Measurements from ENCODE around the gene SNTA1. TPM values are rescaled to one million over a fixed set of nuclear protein-coding genes. Genes with fewer than 3 reads are reported as not detected.

The SNTA1 gene
- total and polyA plus RNA-seq, 2 of the 13 experiments (the other 11 are each of a cell fraction or from before 2014, with no cell fraction given): 16.4 to 18.3 TPM

- TF ChIP-seq KIAA2018 (CRISPR knock-in tag; IDR thresholded peaks at IDR 0.05; ENCODE audit: borderline replicate concordance): no peak
- no peak for TF ChIP-seq CHD4 (IDR thresholded peaks at IDR 0.05; ENCODE audit: borderline replicate concordance, low read length)
- TF ChIP-seq ZNF460 (CRISPR knock-in tag; IDR thresholded peaks at IDR 0.05; ENCODE audit: borderline replicate concordance): peak; percentile 64; the same call in 1 of the 2 replicates
- no peak for TF ChIP-seq SSRP1 (CRISPR knock-in tag; IDR thresholded peaks at IDR 0.05)
- TF ChIP-seq FIP1L1 (IDR thresholded peaks at IDR 0.05; ENCODE audit: borderline replicate concordance, insufficient read depth, low read depth, low read length): no peak
- no peak for TF ChIP-seq ZNF850 (CRISPR knock-in tag; conservative IDR thresholded peaks at IDR 0.05)
- no peak; the same call in 1 of the 2 replicates for TF ChIP-seq SOX13 (IDR thresholded peaks at IDR 0.05)
- TF ChIP-seq SOX13 (CRISPR knock-in tag; conservative IDR thresholded peaks at IDR 0.05 in 1 of 2, IDR thresholded peaks at IDR 0.05 in 1 of 2): peak in 1 of 2 experiments; percentile 76; a peak in 2 of 4 replicates
- TF ChIP-seq MXD3 (CRISPR knock-in tag; IDR thresholded peaks at IDR 0.05): peak; percentile 73
- peak; percentile 86; the same call in 1 of the 2 replicates for TF ChIP-seq ZNF160 (CRISPR knock-in tag; IDR thresholded peaks at IDR 0.05)
- TF ChIP-seq ZNF562 (CRISPR knock-in tag; IDR thresholded peaks at IDR 0.05; ENCODE audit: borderline replicate concordance): no peak
- 0 out of 2 replicates have a peak, but pooled peaks have one; percentile 31 for TF ChIP-seq BATF2 (CRISPR knock-in tag; IDR thresholded peaks at IDR 0.05)
- TF ChIP-seq TOPORS (CRISPR knock-in tag; IDR thresholded peaks at IDR 0.05): no peak
- TF ChIP-seq STAT6 (CRISPR knock-in tag; IDR thresholded peaks at IDR 0.05; ENCODE audit: borderline replicate concordance): no peak
- TF ChIP-seq ARNT (IDR thresholded peaks at IDR 0.05): no peak
These were observed 46.0 kb upstream of the SNTA1 start (continued) for GRCh38 chr20:33489495-33490022.
